ENCODE data around the gene PIK3C2G.

PIK3C2G gene

GRCh38 chr12:18391151-18391550 lies 129.8 kb downstream of the PIK3C2G start:
- Histone ChIP-seq H4K5ac (ENCODE audit: low read length) (no peak overlapping the region), H3K36me3 (ENCODE audit: control insufficient read depth, insufficient read depth, low read length) (no peaks in the 10 kb centered on the region), H3K4me2 (ENCODE audit: low read length) (no peak overlapping the region), H3K56ac (ENCODE audit: low read length) (no peak overlapping the region), H3K9ac (ENCODE audit: low read length) (no peak overlapping the region), H3K79me1 (ENCODE audit: low read length) (no peaks in the 10 kb centered on the region), H2AK5ac (ENCODE audit: low read length) (no peak overlapping the region), H4K8ac (ENCODE audit: low read depth, low read length) (no peak overlapping the region), H3K79me2 (ENCODE audit: control insufficient read depth, insufficient read depth, low read length) (no peaks in the 10 kb centered on the region), H3K27me3 (ENCODE audit: insufficient read depth, low read length, poor library complexity) (no peaks in the 10 kb centered on the region), H2BK5ac (ENCODE audit: low read length) (no peak overlapping the region), H2BK15ac (replicated peaks; ENCODE audit: low read depth) (no peak overlapping the region), H2BK120ac (ENCODE audit: low read depth, low read length) (no peak overlapping the region), H3K4me3 (ENCODE audit: low read length) (no peak overlapping the region), H3K18ac (ENCODE audit: low read length) (no peak overlapping the region), H3K4me1 (ENCODE audit: control insufficient read depth, low read depth, low read length) (no peaks in the 10 kb centered on the region), H3K27ac (ENCODE audit: low read depth, low read length) (no peak overlapping the region), H3K23ac (ENCODE audit: low read length) (no peak overlapping the region), H3K4ac (ENCODE audit: low read depth, low read length) (no peak overlapping the region)
- DNase-seq, result no peak
- WGBS (ENCODE audit: extremely low coverage, insufficient coverage, low lambda C conversion rate), result no CpG with 5 or more reads among the region's 2 CpGs

- Histone ChIP-seq H3K27ac (ENCODE audit: low read depth, low read length) (no peak overlapping the region), H3K56ac (ENCODE audit: low read length) (no peak overlapping the region), H3K9ac (ENCODE audit: low read length) (no peak overlapping the region), H3K4me3 (ENCODE audit: low read length) (no peak overlapping the region), H3K4me1 (ENCODE audit: control insufficient read depth, low read depth, low read length) (no peaks in the 10 kb centered on the region), H3K79me1 (ENCODE audit: low read length) (no peaks in the 10 kb centered on the region), H2AK5ac (ENCODE audit: low read length) (no peak overlapping the region), H3K18ac (ENCODE audit: low read length) (no peak overlapping the region), H2BK5ac (ENCODE audit: low read length) (no peak overlapping the region), H2BK120ac (ENCODE audit: low read depth, low read length) (no peak overlapping the region), H3K27me3 (ENCODE audit: insufficient read depth, low read length, poor library complexity) (no peaks in the 10 kb centered on the region), H3K4me2 (ENCODE audit: low read length) (no peak overlapping the region), H4K5ac (ENCODE audit: low read length) (no peak overlapping the region), H3K4ac (ENCODE audit: low read depth, low read length) (no peak overlapping the region), H3K36me3 (ENCODE audit: control insufficient read depth, insufficient read depth, low read length) (no peaks in the 10 kb centered on the region), H3K79me2 (ENCODE audit: control insufficient read depth, insufficient read depth, low read length) (no peaks in the 10 kb centered on the region), H2BK15ac (replicated peaks; ENCODE audit: low read depth) (no peak overlapping the region), H3K23ac (ENCODE audit: low read length) (no peak overlapping the region), H4K8ac (ENCODE audit: low read depth, low read length) (no peak overlapping the region)
- no CpG with 5 or more reads among the region's 1 CpG for WGBS (ENCODE audit: extremely low coverage, insufficient coverage, low lambda C conversion rate)
- no peak for DNase-seq
These were observed 133.4 kb downstream of the PIK3C2G start for GRCh38 chr12:18394742-18395141.

- Histone ChIP-seq H3K23ac (ENCODE audit: low read length) (no peak overlapping the region), H2AK5ac (ENCODE audit: low read length) (no peak overlapping the region), H3K79me1 (ENCODE audit: low read length) (no peaks in the 10 kb centered on the region), H3K27me3 (ENCODE audit: insufficient read depth, low read length, poor library complexity) (no peaks in the 10 kb centered on the region), H3K9ac (ENCODE audit: low read length) (no peak overlapping the region), H3K56ac (ENCODE audit: low read length) (no peak overlapping the region), H3K4me1 (ENCODE audit: control insufficient read depth, low read depth, low read length) (no peaks in the 10 kb centered on the region), H3K4ac (ENCODE audit: low read depth, low read length) (no peak overlapping the region), H3K4me2 (ENCODE audit: low read length) (no peak overlapping the region), H3K18ac (ENCODE audit: low read length) (no peak overlapping the region), H3K36me3 (ENCODE audit: control insufficient read depth, insufficient read depth, low read length) (no peaks in the 10 kb centered on the region), H2BK120ac (ENCODE audit: low read depth, low read length) (no peak overlapping the region), H3K4me3 (ENCODE audit: low read length) (no peak overlapping the region), H4K5ac (ENCODE audit: low read length) (no peak overlapping the region), H3K27ac (ENCODE audit: low read depth, low read length) (no peak overlapping the region), H4K8ac (ENCODE audit: low read depth, low read length) (no peak overlapping the region), H3K79me2 (ENCODE audit: control insufficient read depth, insufficient read depth, low read length) (no peaks in the 10 kb centered on the region), H2BK5ac (ENCODE audit: low read length) (no peak overlapping the region), H2BK15ac (replicated peaks; ENCODE audit: low read depth) (no peak overlapping the region)
- no CpG with 5 or more reads among the region's 1 CpG for WGBS (ENCODE audit: extremely low coverage, insufficient coverage, low lambda C conversion rate)
- DNase-seq, result no peak
These were observed 138.9 kb downstream of the PIK3C2G start for GRCh38 chr12:18400186-18400585.

GRCh38 chr12:18402872-18403611 lies 141.7 kb downstream of the PIK3C2G start:
- Histone ChIP-seq H3K79me2 (ENCODE audit: control insufficient read depth, insufficient read depth, low read length) (no peaks in the 10 kb centered on the region), H4K8ac (ENCODE audit: low read depth, low read length) (no peak overlapping the region), H2BK120ac (ENCODE audit: low read depth, low read length) (no peak overlapping the region), H4K5ac (ENCODE audit: low read length) (no peak overlapping the region), H2AK5ac (ENCODE audit: low read length) (no peak overlapping the region), H3K36me3 (ENCODE audit: control insufficient read depth, insufficient read depth, low read length) (no peaks in the 10 kb centered on the region), H3K4me3 (ENCODE audit: low read length) (no peak overlapping the region), H3K4me1 (ENCODE audit: control insufficient read depth, low read depth, low read length) (no peaks in the 10 kb centered on the region), H3K9ac (ENCODE audit: low read length) (no peak overlapping the region), H3K18ac (ENCODE audit: low read length) (no peak overlapping the region), H3K27me3 (ENCODE audit: insufficient read depth, low read length, poor library complexity) (no peaks in the 10 kb centered on the region), H3K4me2 (ENCODE audit: low read length) (no peak overlapping the region), H3K79me1 (ENCODE audit: low read length) (no peaks in the 10 kb centered on the region), H3K4ac (ENCODE audit: low read depth, low read length) (no peak overlapping the region), H2BK5ac (ENCODE audit: low read length) (no peak overlapping the region), H3K27ac (ENCODE audit: low read depth, low read length) (no peak overlapping the region), H3K56ac (ENCODE audit: low read length) (no peak overlapping the region), H2BK15ac (replicated peaks; ENCODE audit: low read depth) (no peak overlapping the region), H3K23ac (ENCODE audit: low read length) (no peak overlapping the region)
- no peak for DNase-seq
- no CpG with 5 or more reads among the region's 3 CpGs for WGBS (ENCODE audit: extremely low coverage, insufficient coverage, low lambda C conversion rate)

GRCh38 chr12:18411453-18411852 lies 150.1 kb downstream of the PIK3C2G start:
- Histone ChIP-seq H3K4me3 (ENCODE audit: low read length) (no peak overlapping the region), H3K4ac (ENCODE audit: low read depth, low read length) (no peak overlapping the region), H4K5ac (ENCODE audit: low read length) (no peak overlapping the region), H2AK5ac (ENCODE audit: low read length) (no peak overlapping the region), H3K79me2 (ENCODE audit: control insufficient read depth, insufficient read depth, low read length) (no peaks in the 10 kb centered on the region), H3K18ac (ENCODE audit: low read length) (no peak overlapping the region), H3K4me1 (ENCODE audit: control insufficient read depth, low read depth, low read length) (no peaks in the 10 kb centered on the region), H3K4me2 (ENCODE audit: low read length) (no peak overlapping the region), H3K56ac (ENCODE audit: low read length) (no peak overlapping the region), H2BK15ac (replicated peaks; ENCODE audit: low read depth) (no peak overlapping the region), H2BK120ac (ENCODE audit: low read depth, low read length) (no peak overlapping the region), H2BK5ac (ENCODE audit: low read length) (no peak overlapping the region), H3K9ac (ENCODE audit: low read length) (no peak overlapping the region), H4K8ac (ENCODE audit: low read depth, low read length) (no peak overlapping the region), H3K23ac (ENCODE audit: low read length) (no peak overlapping the region), H3K27me3 (ENCODE audit: insufficient read depth, low read length, poor library complexity) (no peaks in the 10 kb centered on the region), H3K36me3 (ENCODE audit: control insufficient read depth, insufficient read depth, low read length) (no peaks in the 10 kb centered on the region), H3K27ac (ENCODE audit: low read depth, low read length) (no peak overlapping the region), H3K79me1 (ENCODE audit: low read length) (no peaks in the 10 kb centered on the region)
- no peak for DNase-seq
- WGBS (ENCODE audit: extremely low coverage, insufficient coverage, low lambda C conversion rate), result no CpG with 5 or more reads among the region's 1 CpG

GRCh38 chr12:18414671-18415070 lies 153.4 kb downstream of the PIK3C2G start:
- H3K4me2 ChIP-seq (ENCODE audit: low read length), result no peak overlapping the region
- no peak overlapping the region for H3K4ac ChIP-seq (ENCODE audit: low read depth, low read length)
- H2BK15ac ChIP-seq (replicated peaks; ENCODE audit: low read depth), result no peak overlapping the region
- no peak overlapping the region for H2BK120ac ChIP-seq (ENCODE audit: low read depth, low read length)
- no peaks in the 10 kb centered on the region for H3K79me2 ChIP-seq (ENCODE audit: control insufficient read depth, insufficient read depth, low read length)
- H3K23ac ChIP-seq (ENCODE audit: low read length), result no peak overlapping the region
- H2AK5ac ChIP-seq (ENCODE audit: low read length), result no peak overlapping the region
- H3K4me1 ChIP-seq (ENCODE audit: control insufficient read depth, low read depth, low read length), result no peaks in the 10 kb centered on the region
- no peak overlapping the region for H3K27ac ChIP-seq (ENCODE audit: low read depth, low read length)
- no peaks in the 10 kb centered on the region for H3K36me3 ChIP-seq (ENCODE audit: control insufficient read depth, insufficient read depth, low read length)
- WGBS (ENCODE audit: extremely low coverage, insufficient coverage, low lambda C conversion rate), result no CpG with 5 or more reads among the region's 2 CpGs
- no peak overlapping the region for H2BK5ac ChIP-seq (ENCODE audit: low read length)
- H3K79me1 ChIP-seq (ENCODE audit: low read length), result no peaks in the 10 kb centered on the region
- no peak overlapping the region for H4K8ac ChIP-seq (ENCODE audit: low read depth, low read length)
- no peak overlapping the region for H3K56ac ChIP-seq (ENCODE audit: low read length)
- no peak overlapping the region for H3K18ac ChIP-seq (ENCODE audit: low read length)
- no peaks in the 10 kb centered on the region for H3K27me3 ChIP-seq (ENCODE audit: insufficient read depth, low read length, poor library complexity)
- no peak overlapping the region for H4K5ac ChIP-seq (ENCODE audit: low read length)
- no peak for DNase-seq
- no peak overlapping the region for H3K4me3 ChIP-seq (ENCODE audit: low read length)
- H3K9ac ChIP-seq (ENCODE audit: low read length), result no peak overlapping the region
